HL-60 (cell line): ENCODE data around the gene ALOX12B.

Source experiments
- DNase-seq, 2 experiments: peaks; one replicate each; pipeline ENCODE4 v3.0.0-alpha.2; 2010 to 2020; ENCODE audit warnings: low read depth in 1 of 2, low spot score in 1 of 2
- H3K27ac ChIP-seq: fragments of 250-450 bp; sonication (Bioruptor Pico); replicated peaks from 2 replicates; pipeline ENCODE4 v1.5.1; 2020; ENCODE audit warnings: mild to moderate bottlenecking, moderate library complexity
- H3K27me3 ChIP-seq: fragments of 250-450 bp; sonication (Bioruptor Pico); 2 replicates; pipeline ENCODE4 v1.5.1; 2021; ENCODE audit warnings: mild to moderate bottlenecking, moderate library complexity; ENCODE audit not compliant: insufficient read depth, poor library complexity, severe bottlenecking
- H3K4me3 ChIP-seq: replicated peaks from 2 replicates; pipeline ENCODE4 v1.5.1; 2011; ENCODE audit warnings: mild to moderate bottlenecking, control low read depth, low read length; ENCODE audit not compliant: insufficient read depth
- CTCF ChIP-seq: IDR thresholded peaks from one replicate; pipeline ENCODE4 v1.5.1; 2011; ENCODE audit warnings: low read length, control low read depth, inconsistent platforms; ENCODE audit not compliant: insufficient read depth
- GABPA ChIP-seq: IDR thresholded peaks from 2 replicates; pipeline ENCODE4 v1.6.1; 2012; ENCODE audit warnings: low read depth
- POLR2AphosphoS5 ChIP-seq: IDR thresholded peaks from 2 replicates; pipeline ENCODE4 v1.6.1; 2012; ENCODE audit warnings: low read depth
- REST ChIP-seq: IDR thresholded peaks from 2 replicates; pipeline ENCODE4 v1.6.1; 2012; ENCODE audit warnings: low read depth; ENCODE audit not compliant: insufficient replicate concordance
- SPI1 ChIP-seq: IDR thresholded peaks from 2 replicates; pipeline ENCODE4 v1.6.1; 2012; ENCODE audit warnings: low read depth, mild to moderate bottlenecking, borderline replicate concordance

Gene ALOX12B

DNA sequence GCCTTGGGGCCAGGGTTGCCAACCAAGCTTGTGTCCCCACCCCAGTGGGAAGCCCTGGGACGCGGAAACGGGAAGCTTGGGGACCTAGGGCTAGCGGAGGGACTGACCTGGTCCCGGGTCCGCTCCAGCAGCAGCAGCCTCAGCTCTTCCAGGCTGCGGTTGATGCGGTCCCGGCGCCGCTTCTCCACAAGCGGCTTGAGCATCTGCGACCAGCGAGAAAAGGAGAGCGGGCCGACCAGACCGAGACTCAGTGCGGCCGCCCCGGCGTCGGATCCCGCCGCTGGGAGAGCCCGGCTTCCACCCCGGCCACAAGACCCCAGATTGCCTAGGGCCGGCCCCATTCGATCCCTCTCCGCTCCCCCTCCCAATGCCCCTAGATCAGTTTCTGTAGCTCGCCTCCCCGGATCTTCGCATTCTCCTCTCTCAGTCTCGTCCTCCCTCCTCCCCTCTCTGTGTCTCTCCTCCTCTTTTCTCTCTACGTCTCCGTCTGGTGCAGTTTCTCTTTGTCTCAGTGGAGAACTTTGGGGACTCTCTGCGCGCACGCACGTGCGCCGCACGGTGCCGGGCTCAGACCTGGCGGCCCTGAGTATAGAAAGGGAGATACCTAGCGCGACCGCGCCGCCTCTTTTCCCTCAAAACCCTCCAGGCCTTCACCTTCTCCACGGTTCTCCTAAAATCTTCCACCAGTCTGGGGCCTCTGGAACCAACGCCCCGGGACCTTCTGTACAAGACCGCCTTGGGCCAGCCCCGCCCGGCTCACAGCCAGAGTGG, 35.6 kb upstream of the ALOX12B start:
- Histone ChIP-seq H3K27ac (no peak overlapping the region), H3K4me3 (peak overlapping the region; percentile 55), H3K27me3 (peaks cover 11% of the 10 kb centered on the region)
- TF ChIP-seq POLR2AphosphoS5 (no peak), CTCF (no peak), SPI1 (no peak), GABPA (no peak), REST (no peak)
- no peak for DNase-seq

GRCh38 chr17:8122422-8122923, 35.0 kb upstream of the ALOX12B start:
- Histone ChIP-seq H3K4me3 (peak overlapping the region; percentile 55), H3K27ac (no peak overlapping the region), H3K27me3 (peaks cover 11% of the 10 kb centered on the region)
- no peak for DNase-seq
- TF ChIP-seq CTCF (no peak), GABPA (no peak), REST (no peak), SPI1 (no peak), POLR2AphosphoS5 (no peak)

DNA sequence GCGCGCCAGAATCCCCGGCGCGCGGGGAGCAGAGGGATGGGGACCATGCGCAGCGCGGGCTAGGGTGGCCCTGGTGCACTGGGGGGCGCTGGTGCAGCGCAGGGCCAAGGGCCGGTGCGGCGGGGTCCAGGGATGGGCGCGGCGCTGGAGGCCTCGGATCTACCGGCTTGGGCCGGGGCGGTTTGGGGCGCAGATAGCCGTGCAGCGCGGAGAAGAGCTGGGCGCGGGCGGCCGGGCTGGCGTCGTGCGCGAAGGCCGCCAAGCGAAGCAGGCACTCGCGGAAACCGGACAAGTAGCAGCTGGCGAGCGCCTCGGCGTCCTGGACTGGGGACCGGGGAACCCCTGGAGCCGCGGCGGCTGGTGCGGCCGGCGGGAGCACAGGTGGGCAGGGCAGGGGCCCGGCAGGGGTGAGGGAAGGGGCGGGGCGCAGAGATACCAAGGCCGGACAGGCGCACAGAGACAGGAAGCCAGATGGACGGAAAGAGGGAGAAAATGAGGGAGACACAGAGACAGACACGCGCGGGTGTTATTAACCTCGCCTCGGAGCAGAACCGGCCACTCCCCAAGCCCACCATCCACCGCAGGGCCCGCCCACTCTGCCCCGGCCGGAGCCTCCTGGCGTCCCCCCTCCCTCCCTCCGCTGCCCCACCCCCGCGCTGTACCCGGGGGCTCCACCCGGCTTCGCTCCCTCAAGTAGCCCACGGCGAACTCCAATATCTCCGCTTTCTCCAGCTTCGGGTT, 34.3 kb upstream of the ALOX12B start:
- no peak for TF ChIP-seq GABPA
- no peak for TF ChIP-seq REST
- TF ChIP-seq SPI1 = no peak
- TF ChIP-seq CTCF = no peak
- Histone ChIP-seq H3K4me3 (peak overlapping the region; percentile 55), H3K27ac (no peak overlapping the region), H3K27me3 (peaks cover 11% of the 10 kb centered on the region)
- DNase-seq = peak in 1 of 2 experiments; percentile 14
